CD14-positive monocyte (primary cell): Measurements from ENCODE around the gene SPINT2. TPM values are rescaled to one million over a fixed set of nuclear protein-coding genes. Genes with fewer than 3 reads are reported as not detected.

Source experiments
- DNase-seq, 3 donors: peaks; one replicate each; pipeline ENCODE4 v3.0.0-alpha.2; 2011 to 2022
- H2AFZ ChIP-seq: 2 replicates; pipeline ENCODE4 v1.6.0; 2012; ENCODE audit warnings: mild to moderate bottlenecking, low read depth, low read length, inconsistent platforms; ENCODE audit not compliant: insufficient read depth, poor library complexity, severe bottlenecking
- H3K27ac ChIP-seq, 2 donors: 1 replicate in 1 of 2; 2 replicates in 1 of 2; pipeline ENCODE4 v1.5.1; 2012 to 2013; ENCODE audit warnings: low read length in 2 of 2, control low read depth in 1 of 2, inconsistent platforms in 1 of 2, low read depth in 1 of 2, mild to moderate bottlenecking in 1 of 2
- H3K27me3 ChIP-seq, 2 donors: one replicate each; pipeline versions ENCODE4 v1.6.0 to v1.6.1; 2011 to 2013; ENCODE audit warnings: low read length in 2 of 2; ENCODE audit not compliant: control insufficient read depth in 2 of 2, insufficient read depth in 2 of 2
- H3K36me3 ChIP-seq, 2 donors: replicated peaks in 1 of 2; 1 replicate in 1 of 2; 2 replicates in 1 of 2; pipeline versions ENCODE4 v1.5.1 to v1.6.1; 2012 to 2013; ENCODE audit warnings: low read length in 2 of 2, control low read depth in 1 of 2, inconsistent platforms in 1 of 2, mild to moderate bottlenecking in 1 of 2; ENCODE audit not compliant: insufficient read depth in 2 of 2, control insufficient read depth in 1 of 2
- H3K4me1 ChIP-seq, 2 donors: 1 replicate in 1 of 2; 2 replicates in 1 of 2; pipeline versions ENCODE4 v1.5.1 to v1.6.1; 2012 to 2013; ENCODE audit warnings: low read length in 2 of 2, control low read depth in 1 of 2, inconsistent platforms in 1 of 2, mild to moderate bottlenecking in 1 of 2, moderate library complexity in 1 of 2; ENCODE audit not compliant: insufficient read depth in 2 of 2, control insufficient read depth in 1 of 2
- H3K4me2 ChIP-seq: replicated peaks from 2 replicates; pipeline ENCODE3; 2012; ENCODE audit warnings: low read length, moderate library complexity, mild to moderate bottlenecking; ENCODE audit not compliant: poor library complexity, severe bottlenecking; ENCODE audit errors: extremely low read depth
- H3K4me3 ChIP-seq, 3 experiments: fragments of 200-600 bp in 1 of 3; sonication (generic) in 1 of 3; replicated peaks in 1 of 3; 1 replicate in 2 of 3; 2 replicates in 1 of 3; pipeline ENCODE4 v1.5.1; 2011 to 2013; ENCODE audit warnings: low read length in 3 of 3, mild to moderate bottlenecking in 3 of 3, control low read depth in 2 of 3, low read depth in 2 of 3, inconsistent platforms in 1 of 3, moderate library complexity in 1 of 3
- H3K79me2 ChIP-seq: 2 replicates; pipeline ENCODE4 v1.6.0; 2012; ENCODE audit warnings: mild to moderate bottlenecking, control low read depth, inconsistent platforms, low read length, moderate library complexity; ENCODE audit not compliant: insufficient read depth
- H3K9ac ChIP-seq: 2 replicates; pipeline ENCODE4 v1.6.0; 2017; ENCODE audit warnings: low read length, mild to moderate bottlenecking; ENCODE audit not compliant: insufficient read depth, poor library complexity, severe bottlenecking
- H3K9me3 ChIP-seq, 2 donors: replicated peaks in 1 of 2; 1 replicate in 1 of 2; 2 replicates in 1 of 2; pipeline versions ENCODE4 v1.5.1 to v1.6.1; 2012 to 2013; ENCODE audit warnings: low read length in 2 of 2, control low read depth in 1 of 2; ENCODE audit not compliant: control insufficient read depth in 1 of 2, insufficient read depth in 1 of 2
- H4K20me1 ChIP-seq: 2 replicates; pipeline ENCODE4 v1.6.0; 2012; ENCODE audit warnings: mild to moderate bottlenecking, low read length, control low read depth, moderate library complexity; ENCODE audit not compliant: insufficient read depth
- H3K27ac Mint-ChIP-seq, 7 donors: one replicate each; pipeline ENCODE4 v1.8.0; 2020; ENCODE audit warnings: mild to moderate bottlenecking in 7 of 7, mixed read lengths in 7 of 7, moderate library complexity in 6 of 7, inconsistent platforms in 2 of 7
- H3K27me3 Mint-ChIP-seq, 3 donors: one replicate each; pipeline ENCODE4 v1.8.0; 2021 to 2022; ENCODE audit warnings: low read depth in 3 of 3, mild to moderate bottlenecking in 3 of 3, mixed read lengths in 3 of 3, moderate library complexity in 3 of 3, inconsistent platforms in 1 of 3
- H3K36me3 Mint-ChIP-seq, 2 donors: one replicate each; pipeline ENCODE4 v1.8.0; 2020; ENCODE audit warnings: mixed read lengths in 2 of 2, inconsistent platforms in 1 of 2, mild to moderate bottlenecking in 1 of 2
- H3K4me1 Mint-ChIP-seq: one replicate; pipeline ENCODE4 v1.8.0; 2020; ENCODE audit warnings: mild to moderate bottlenecking, mixed read lengths
- H3K4me3 Mint-ChIP-seq, 2 donors: one replicate each; pipeline ENCODE4 v1.8.0; 2020; ENCODE audit warnings: mild to moderate bottlenecking in 2 of 2, mixed read lengths in 2 of 2, moderate library complexity in 1 of 2
- H3K9me3 Mint-ChIP-seq, 7 donors: one replicate each; pipeline ENCODE4 v1.8.0; 2020 to 2022; ENCODE audit warnings: mixed read lengths in 7 of 7, mild to moderate bottlenecking in 6 of 7, moderate library complexity in 6 of 7, inconsistent platforms in 2 of 7
- CTCF ChIP-seq: fragments of 200-600 bp; IDR thresholded peaks from one replicate; pipeline ENCODE4 v1.8.0; 2022; ENCODE audit warnings: antibody characterized with exemption, mild to moderate bottlenecking
- WGBS: methylation state at CpG from one replicate; pipeline ENCODE4 v1.1.5; 2013; ENCODE audit warnings: missing lambda C conversion rate; ENCODE audit not compliant: insufficient coverage; 5-methylcytosine and 5-hydroxymethylcytosine counted together
- intact Hi-C, 2 donors: fragments of 100-400 bp; cut with micrococcal nuclease; formaldehyde crosslinking; loops; one replicate each; pipeline versions ENCODE4 v1.15.0 to v1.15.1; 2023
- polyA plus RNA-seq, 3 donors: library from polyadenylated mRNA; depleted of rRNA in 1 of 3; unstranded in 2 of 3; stranded (reverse) in 1 of 3; fragments of 300-500 nt in 2 of 3; fragments of >200 nt in 1 of 3; fragmentation: Illumina TruSeq in 2 of 3; gene quantifications; 1 replicate in 2 of 3; 2 replicates in 1 of 3; pipeline ENCODE4 v1.2.3, GENCODE V29; 2012 to 2021

SPINT2 gene
- polyA plus RNA-seq, 3 donors = 42.9 to 139 (median 114) TPM

- peaks cover 0 to 6% of the 10 kb centered on the region in 2 donors for H3K9me3 ChIP-seq
- H2AFZ ChIP-seq = no peak overlapping the region
- H3K27me3 ChIP-seq = peaks cover 7 to 42% of the 10 kb centered on the region in 2 donors
- H3K36me3 Mint-ChIP-seq = peaks cover 0 to 4% of the 10 kb centered on the region in 2 donors
- H3K4me1 ChIP-seq = no peaks in the 10 kb centered on the region
- H3K36me3 ChIP-seq = no peaks in the 10 kb centered on the region
- peaks cover 45 to 57% (median 54%) of the 10 kb centered on the region in 3 donors for H3K27me3 Mint-ChIP-seq
- DNase-seq = no peak
- intact Hi-C loops = no loop called here
- H3K9ac ChIP-seq = no peak overlapping the region
- peak overlapping the region in 1 of 7 donors; percentile 11 for H3K27ac Mint-ChIP-seq
- H3K4me3 Mint-ChIP-seq = no peak overlapping the region
- no peak overlapping the region for H3K27ac ChIP-seq
- peaks cover 0 to 6% (median 1%) of the 10 kb centered on the region in 7 donors for H3K9me3 Mint-ChIP-seq
- no peaks in the 10 kb centered on the region for H4K20me1 ChIP-seq
- H3K4me1 Mint-ChIP-seq = peaks cover 5% of the 10 kb centered on the region
- no peak for TF ChIP-seq CTCF
- H3K4me3 ChIP-seq = no peak overlapping the region
- WGBS = 100% methylated on average over 3 of the region's 3 CpGs
- H3K79me2 ChIP-seq = no peaks in the 10 kb centered on the region
- H3K4me2 ChIP-seq = no peak overlapping the region
Measured at GRCh38 chr19:38218204-38218603, 46.2 kb upstream of the SPINT2 start.

- H3K4me3 ChIP-seq = no peak overlapping the region
- WGBS = 80% methylated on average over 1 of the region's 10 CpGs
- no peaks in the 10 kb centered on the region for H4K20me1 ChIP-seq
- H3K9ac ChIP-seq = no peak overlapping the region
- H3K79me2 ChIP-seq = no peaks in the 10 kb centered on the region
- no peak for TF ChIP-seq CTCF
- Mint-ChIP-seq H3K4me1 (peaks cover 4% of the 10 kb centered on the region), H3K27me3 (peaks cover 43 to 57% (median 54%) of the 10 kb centered on the region in 3 donors), H3K27ac (no peak overlapping the region), H3K9me3 (peaks cover 0 to 7% (median 3%) of the 10 kb centered on the region in 7 donors), H3K36me3 (peaks cover 0 to 7% of the 10 kb centered on the region in 2 donors), H3K4me3 (no peak overlapping the region)
- DNase-seq = no peak
- peaks cover 1 to 7% of the 10 kb centered on the region in 2 donors for H3K4me1 ChIP-seq
- H3K4me2 ChIP-seq = no peak overlapping the region
- H3K27me3 ChIP-seq = peaks cover 16 to 41% of the 10 kb centered on the region in 2 donors
- H3K9me3 ChIP-seq = peaks cover 0 to 12% of the 10 kb centered on the region in 2 donors
- intact Hi-C loops = no loop called here
- no peak overlapping the region for H2AFZ ChIP-seq
- H3K36me3 ChIP-seq = no peaks in the 10 kb centered on the region
- no peak overlapping the region for H3K27ac ChIP-seq
Measured at GRCh38 chr19:38219221-38219620, 45.2 kb upstream of the SPINT2 start.
